ENCODE data around the gene UQCR10. TPM values are rescaled to one million over a fixed set of nuclear protein-coding genes. Genes with fewer than 3 reads are reported as not detected.

The UQCR10 gene
- total RNA-seq, 1 donor from 2014 or later, result 77.4 TPM

DNA sequence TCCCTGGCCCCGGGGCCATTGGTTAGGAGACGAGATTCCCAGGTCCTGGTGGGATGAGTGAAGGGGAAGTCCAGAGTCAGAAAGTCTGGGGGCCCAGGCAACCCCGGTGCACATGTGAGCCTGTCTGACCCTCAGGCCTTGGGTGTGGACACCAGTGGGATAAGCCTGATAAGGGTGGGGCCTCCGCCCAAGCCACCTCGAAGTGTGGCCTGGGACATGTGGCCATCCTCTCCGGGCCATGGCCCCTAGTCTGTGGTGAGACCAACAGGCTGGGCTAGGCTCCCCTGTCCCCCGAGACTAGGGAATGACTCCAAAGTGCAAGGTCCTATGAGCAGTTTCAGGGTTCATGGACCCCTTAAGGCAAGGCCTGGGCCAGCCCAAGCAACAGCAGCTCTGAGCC, 41.1 kb upstream of the UQCR10 start:
- no peak for DNase-seq (ENCODE audit: extremely low spot score, unreplicated experiment)
- Mint-ChIP-seq H3K9me3 (ENCODE audit: unreplicated experiment) (no peaks in the 10 kb centered on the region), H3K4me3 (ENCODE audit: unreplicated experiment) (no peak overlapping the region), H3K4me1 (ENCODE audit: unreplicated experiment) (no peaks in the 10 kb centered on the region), H3K27me3 (ENCODE audit: unreplicated experiment) (peaks cover 14% of the 10 kb centered on the region), H3K27ac (ENCODE audit: unreplicated experiment) (no peak overlapping the region), H3K36me3 (ENCODE audit: unreplicated experiment) (peaks cover 6% of the 10 kb centered on the region)
- TF ChIP-seq, protein P1, sequence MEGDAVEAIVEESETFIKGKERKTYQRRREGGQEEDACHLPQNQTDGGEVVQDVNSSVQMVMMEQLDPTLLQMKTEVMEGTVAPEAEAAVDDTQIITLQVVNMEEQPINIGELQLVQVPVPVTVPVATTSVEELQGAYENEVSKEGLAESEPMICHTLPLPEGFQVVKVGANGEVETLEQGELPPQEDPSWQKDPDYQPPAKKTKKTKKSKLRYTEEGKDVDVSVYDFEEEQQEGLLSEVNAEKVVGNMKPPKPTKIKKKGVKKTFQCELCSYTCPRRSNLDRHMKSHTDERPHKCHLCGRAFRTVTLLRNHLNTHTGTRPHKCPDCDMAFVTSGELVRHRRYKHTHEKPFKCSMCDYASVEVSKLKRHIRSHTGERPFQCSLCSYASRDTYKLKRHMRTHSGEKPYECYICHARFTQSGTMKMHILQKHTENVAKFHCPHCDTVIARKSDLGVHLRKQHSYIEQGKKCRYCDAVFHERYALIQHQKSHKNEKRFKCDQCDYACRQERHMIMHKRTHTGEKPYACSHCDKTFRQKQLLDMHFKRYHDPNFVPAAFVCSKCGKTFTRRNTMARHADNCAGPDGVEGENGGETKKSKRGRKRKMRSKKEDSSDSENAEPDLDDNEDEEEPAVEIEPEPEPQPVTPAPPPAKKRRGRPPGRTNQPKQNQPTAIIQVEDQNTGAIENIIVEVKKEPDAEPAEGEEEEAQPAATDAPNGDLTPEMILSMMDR (IDR thresholded peaks at IDR 0.05), result no peak

DNA sequence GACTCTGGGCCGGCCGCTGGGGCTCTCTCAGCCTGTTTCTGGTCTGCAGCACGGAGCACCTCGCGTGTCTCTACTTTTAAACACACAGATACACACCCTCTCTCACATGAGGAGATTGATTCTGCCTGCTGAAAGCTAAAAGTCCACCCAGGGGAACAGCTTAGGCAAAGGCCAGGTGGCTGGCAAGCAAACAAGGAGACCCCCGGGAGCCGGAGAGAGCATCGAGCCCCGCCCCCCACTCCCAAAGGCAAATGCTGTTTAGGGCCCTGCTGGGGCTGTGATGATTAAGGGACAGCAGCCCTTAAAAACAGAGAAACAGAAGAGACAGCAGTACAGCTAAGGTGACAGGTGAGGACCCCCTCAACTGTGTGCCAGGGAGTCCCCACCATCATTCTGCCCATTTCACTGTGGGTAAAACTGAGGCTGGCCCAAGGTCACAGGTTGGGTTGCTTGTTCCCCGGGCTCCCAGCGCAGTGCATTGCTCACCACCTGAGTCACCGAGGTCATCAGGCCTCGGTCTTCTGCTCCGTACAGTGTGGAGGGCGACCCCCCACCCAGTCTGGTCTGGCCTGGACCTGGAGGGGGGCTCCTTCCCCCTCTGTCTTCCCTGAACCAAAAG, 40.5 kb upstream of the UQCR10 start:
- DNase-seq (ENCODE audit: extremely low spot score, unreplicated experiment), result no peak
- no peaks in the 10 kb centered on the region for H3K4me1 Mint-ChIP-seq (ENCODE audit: unreplicated experiment)
- peaks cover 6% of the 10 kb centered on the region for H3K36me3 Mint-ChIP-seq (ENCODE audit: unreplicated experiment)
- H3K4me3 Mint-ChIP-seq (ENCODE audit: unreplicated experiment), result no peak overlapping the region
- peaks cover 10% of the 10 kb centered on the region for H3K27me3 Mint-ChIP-seq (ENCODE audit: unreplicated experiment)
- no peaks in the 10 kb centered on the region for H3K9me3 Mint-ChIP-seq (ENCODE audit: unreplicated experiment)
- no peak overlapping the region for H3K27ac Mint-ChIP-seq (ENCODE audit: unreplicated experiment)
- TF ChIP-seq, protein P1 (IDR thresholded peaks at IDR 0.05), result no peak

DNA sequence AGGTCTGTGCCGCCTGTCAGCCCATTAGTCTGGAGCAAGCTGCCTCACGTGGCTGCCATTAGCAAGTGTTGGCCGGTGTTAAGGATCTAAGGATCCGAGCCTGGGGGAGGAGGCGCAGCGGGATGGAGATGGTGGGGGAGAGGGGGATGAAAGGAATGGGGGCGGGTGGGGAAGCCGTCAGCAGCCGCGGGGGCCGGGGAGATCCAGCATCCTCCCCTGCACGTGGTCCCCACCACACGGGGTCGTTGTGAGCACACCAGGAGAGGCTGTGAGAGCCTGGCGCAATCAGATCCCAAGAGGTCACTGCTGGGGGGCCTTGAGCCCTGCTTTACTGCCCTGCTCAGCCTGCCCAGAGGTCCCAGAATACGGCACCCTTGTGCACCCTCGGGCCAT, 40.0 kb upstream of the UQCR10 start:
- H3K9me3 Mint-ChIP-seq (ENCODE audit: unreplicated experiment), result no peaks in the 10 kb centered on the region
- peaks cover 6% of the 10 kb centered on the region for H3K36me3 Mint-ChIP-seq (ENCODE audit: unreplicated experiment)
- no peak overlapping the region for H3K4me3 Mint-ChIP-seq (ENCODE audit: unreplicated experiment)
- no peak for DNase-seq (ENCODE audit: extremely low spot score, unreplicated experiment)
- TF ChIP-seq, protein P1 (IDR thresholded peaks at IDR 0.05), result peak; percentile 51
- H3K27me3 Mint-ChIP-seq (ENCODE audit: unreplicated experiment), result peaks cover 7% of the 10 kb centered on the region
- H3K27ac Mint-ChIP-seq (ENCODE audit: unreplicated experiment), result no peak overlapping the region
- H3K4me1 Mint-ChIP-seq (ENCODE audit: unreplicated experiment), result no peaks in the 10 kb centered on the region

DNA sequence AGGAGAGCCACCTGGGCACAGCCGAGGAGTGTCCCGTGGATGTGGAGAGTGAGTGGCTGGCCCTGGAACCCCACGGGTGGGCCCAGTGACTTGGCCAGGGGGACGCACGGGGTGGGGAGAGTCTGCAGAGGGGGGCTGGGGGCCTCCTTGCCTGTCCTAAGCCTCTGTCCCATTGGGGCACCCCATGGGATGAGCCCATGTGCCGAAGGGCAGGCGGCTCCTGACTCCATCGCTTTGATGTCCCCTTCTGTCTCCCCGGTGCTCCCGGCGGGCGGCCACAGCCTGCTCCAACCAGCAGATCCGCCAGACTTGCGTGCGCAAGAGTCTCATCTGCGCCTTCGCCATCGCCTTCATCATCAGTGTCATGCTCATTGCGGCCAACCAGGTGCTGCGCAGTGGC, 38.0 kb upstream of the UQCR10 start:
- Mint-ChIP-seq H3K4me1 (ENCODE audit: unreplicated experiment) (no peaks in the 10 kb centered on the region), H3K27ac (ENCODE audit: unreplicated experiment) (no peak overlapping the region), H3K4me3 (ENCODE audit: unreplicated experiment) (no peak overlapping the region), H3K36me3 (ENCODE audit: unreplicated experiment) (peaks cover 6% of the 10 kb centered on the region), H3K27me3 (ENCODE audit: unreplicated experiment) (peaks cover 4% of the 10 kb centered on the region), H3K9me3 (ENCODE audit: unreplicated experiment) (no peaks in the 10 kb centered on the region)
- TF ChIP-seq, protein P1 (IDR thresholded peaks at IDR 0.05), result no peak
- no peak for DNase-seq (ENCODE audit: extremely low spot score, unreplicated experiment)

DNA sequence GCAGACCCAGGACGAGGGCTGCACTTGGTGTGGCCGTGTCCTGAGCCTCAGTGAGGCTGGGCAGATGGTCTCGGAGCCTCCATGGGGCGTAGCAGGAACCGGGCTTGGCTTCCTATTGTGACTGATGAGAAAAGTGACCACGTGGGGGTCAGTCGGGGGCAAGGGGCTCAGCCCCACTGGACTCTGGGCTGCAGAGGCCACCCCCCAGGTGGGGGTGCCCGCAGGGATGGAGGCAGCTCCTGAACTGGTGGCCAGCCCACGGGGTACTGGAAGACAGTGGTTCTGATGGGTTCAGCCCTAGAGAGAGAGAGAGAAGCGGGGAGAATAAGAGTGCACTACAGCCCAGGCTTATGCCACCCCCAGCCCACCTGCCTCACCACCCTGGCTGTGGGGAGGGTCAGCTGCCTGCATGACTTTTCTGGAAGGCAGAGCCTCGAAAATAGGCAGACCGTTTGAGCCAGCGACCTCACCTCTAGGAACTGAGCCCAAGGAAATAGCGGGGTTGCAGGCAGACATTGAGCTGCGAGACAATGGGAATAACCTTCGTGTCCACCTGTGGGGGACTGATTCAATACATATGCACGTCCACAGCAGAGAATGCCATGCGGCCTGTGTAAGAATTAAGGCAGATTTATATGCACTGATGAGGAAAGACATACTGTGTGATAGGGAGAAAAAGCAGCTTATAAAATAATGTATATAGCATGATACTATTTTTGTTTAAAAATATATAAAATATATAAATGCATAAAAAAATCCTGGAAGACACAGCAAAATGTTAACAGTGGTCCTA, 35.9 kb upstream of the UQCR10 start:
- no peak for DNase-seq (ENCODE audit: extremely low spot score, unreplicated experiment)
- Mint-ChIP-seq H3K4me1 (ENCODE audit: unreplicated experiment) (no peaks in the 10 kb centered on the region), H3K9me3 (ENCODE audit: unreplicated experiment) (no peaks in the 10 kb centered on the region), H3K27ac (ENCODE audit: unreplicated experiment) (no peak overlapping the region), H3K36me3 (ENCODE audit: unreplicated experiment) (peaks cover 8% of the 10 kb centered on the region), H3K27me3 (ENCODE audit: unreplicated experiment) (no peaks in the 10 kb centered on the region), H3K4me3 (ENCODE audit: unreplicated experiment) (no peak overlapping the region)
- TF ChIP-seq, protein P1 (IDR thresholded peaks at IDR 0.05), result no peak
